ENCODE data around the gene TARBP1. TPM values are rescaled to one million over a fixed set of nuclear protein-coding genes. Genes with fewer than 3 reads are reported as not detected.
A peak's percentile ranks its signal among the peaks of the same experiment; 100 is the strongest.

The TARBP1 gene
- polyA plus RNA-seq, 2 of the 4 experiments (the other 2 are of a cell fraction) = 22.4 to 41.1 TPM

DNA sequence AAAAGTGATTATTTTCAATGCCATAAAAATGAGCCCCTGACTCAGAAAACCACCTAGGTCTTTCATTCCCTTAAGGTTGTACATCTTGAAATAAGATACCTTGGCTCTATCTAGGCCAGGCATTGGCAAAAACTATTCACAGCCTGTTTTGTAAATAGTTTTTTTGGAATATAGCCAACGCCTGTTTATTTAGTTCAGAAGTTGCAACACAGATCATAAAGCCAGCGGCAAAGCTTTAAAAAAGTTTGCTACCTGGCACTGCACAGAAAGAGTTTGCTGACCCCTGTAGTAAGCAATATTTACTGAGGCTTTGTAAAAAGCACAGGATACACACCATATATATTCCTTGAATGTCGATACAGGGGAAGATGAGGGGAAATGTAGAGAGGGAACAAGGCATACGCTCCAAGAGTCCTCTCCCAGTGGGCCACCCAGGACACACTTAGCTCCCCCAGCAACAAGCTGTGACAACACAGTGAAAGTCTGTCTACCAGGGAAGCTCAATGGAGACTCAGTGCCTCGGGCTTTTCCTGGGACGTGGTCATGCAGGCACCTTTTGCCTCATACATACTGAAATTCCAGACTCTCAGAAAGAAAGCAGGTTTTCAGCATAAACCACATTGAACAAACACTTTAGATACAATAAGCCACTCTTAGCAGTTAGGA is 20.5 kb downstream of the TARBP1 start:
- peak overlapping the region; percentile 51 for H3K4me2 ChIP-seq

DNA sequence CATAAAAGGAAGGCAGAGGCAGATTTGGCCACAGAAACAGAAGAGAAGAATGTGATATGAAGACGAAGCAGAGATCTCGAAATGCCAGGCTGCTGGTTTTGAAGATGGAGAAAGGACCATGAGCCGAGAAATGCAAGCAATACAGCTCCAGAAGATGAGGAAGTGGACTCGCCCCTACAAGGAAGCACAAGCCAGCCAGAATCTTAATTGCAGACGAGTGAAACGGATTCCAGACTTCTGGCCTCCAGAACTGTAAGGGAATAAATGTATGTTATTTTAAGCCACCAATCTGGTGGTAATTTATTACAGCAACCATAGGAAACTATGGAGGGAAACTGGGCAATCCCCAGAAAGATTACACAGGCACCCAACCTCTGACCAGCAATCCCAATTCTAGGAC is 24.1 kb downstream of the TARBP1 start:
- TF ChIP-seq MAZ (IDR thresholded peaks at IDR 0.05; ENCODE audit: borderline replicate concordance, low read depth, low read length) (no peak), NR3C1 (IDR thresholded peaks at IDR 0.05) (no peak), HOXB13 (CRISPR knock-in tag; IDR thresholded peaks at IDR 0.05; ENCODE audit: low read depth) (no peak), JUNB (IDR thresholded peaks at IDR 0.05) (no peak), NFE2L2 (conservative IDR thresholded peaks at IDR 0.05; ENCODE audit: low read length) (no peak), MAFK (IDR thresholded peaks at IDR 0.05; ENCODE audit: partially characterized antibody) (no peak), TFCP2L1 (CRISPR knock-in tag; IDR thresholded peaks at IDR 0.05) (no peak), RAD21 (conservative IDR thresholded peaks at IDR 0.05 in 1 of 2, IDR thresholded peaks at IDR 0.05 in 1 of 2) (no peak), EHF (CRISPR knock-in tag; IDR thresholded peaks at IDR 0.05) (no peak), JUN (IDR thresholded peaks at IDR 0.05) (no peak), MYC (IDR thresholded peaks at IDR 0.05; ENCODE audit: borderline replicate concordance, low read length) (no peak), RFX5 (IDR thresholded peaks at IDR 0.05) (no peak), ZC3H11A (IDR thresholded peaks at IDR 0.05) (no peak), NPAS2 (CRISPR knock-in tag; IDR thresholded peaks at IDR 0.05; ENCODE audit: borderline replicate concordance) (no peak), CBX2 (IDR thresholded peaks at IDR 0.05; ENCODE audit: borderline replicate concordance, low read depth) (no peak)
- TF ChIP-seq, protein P1, sequence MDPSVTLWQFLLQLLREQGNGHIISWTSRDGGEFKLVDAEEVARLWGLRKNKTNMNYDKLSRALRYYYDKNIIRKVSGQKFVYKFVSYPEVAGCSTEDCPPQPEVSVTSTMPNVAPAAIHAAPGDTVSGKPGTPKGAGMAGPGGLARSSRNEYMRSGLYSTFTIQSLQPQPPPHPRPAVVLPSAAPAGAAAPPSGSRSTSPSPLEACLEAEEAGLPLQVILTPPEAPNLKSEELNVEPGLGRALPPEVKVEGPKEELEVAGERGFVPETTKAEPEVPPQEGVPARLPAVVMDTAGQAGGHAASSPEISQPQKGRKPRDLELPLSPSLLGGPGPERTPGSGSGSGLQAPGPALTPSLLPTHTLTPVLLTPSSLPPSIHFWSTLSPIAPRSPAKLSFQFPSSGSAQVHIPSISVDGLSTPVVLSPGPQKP (IDR thresholded peaks at IDR 0.05; ENCODE audit: low read depth, low read length) = no peak
- TF ChIP-seq, protein P2, sequence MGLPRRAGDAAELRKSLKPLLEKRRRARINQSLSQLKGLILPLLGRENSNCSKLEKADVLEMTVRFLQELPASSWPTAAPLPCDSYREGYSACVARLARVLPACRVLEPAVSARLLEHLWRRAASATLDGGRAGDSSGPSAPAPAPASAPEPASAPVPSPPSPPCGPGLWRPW (IDR thresholded peaks at IDR 0.05) = no peak
- TF ChIP-seq, protein P3, sequence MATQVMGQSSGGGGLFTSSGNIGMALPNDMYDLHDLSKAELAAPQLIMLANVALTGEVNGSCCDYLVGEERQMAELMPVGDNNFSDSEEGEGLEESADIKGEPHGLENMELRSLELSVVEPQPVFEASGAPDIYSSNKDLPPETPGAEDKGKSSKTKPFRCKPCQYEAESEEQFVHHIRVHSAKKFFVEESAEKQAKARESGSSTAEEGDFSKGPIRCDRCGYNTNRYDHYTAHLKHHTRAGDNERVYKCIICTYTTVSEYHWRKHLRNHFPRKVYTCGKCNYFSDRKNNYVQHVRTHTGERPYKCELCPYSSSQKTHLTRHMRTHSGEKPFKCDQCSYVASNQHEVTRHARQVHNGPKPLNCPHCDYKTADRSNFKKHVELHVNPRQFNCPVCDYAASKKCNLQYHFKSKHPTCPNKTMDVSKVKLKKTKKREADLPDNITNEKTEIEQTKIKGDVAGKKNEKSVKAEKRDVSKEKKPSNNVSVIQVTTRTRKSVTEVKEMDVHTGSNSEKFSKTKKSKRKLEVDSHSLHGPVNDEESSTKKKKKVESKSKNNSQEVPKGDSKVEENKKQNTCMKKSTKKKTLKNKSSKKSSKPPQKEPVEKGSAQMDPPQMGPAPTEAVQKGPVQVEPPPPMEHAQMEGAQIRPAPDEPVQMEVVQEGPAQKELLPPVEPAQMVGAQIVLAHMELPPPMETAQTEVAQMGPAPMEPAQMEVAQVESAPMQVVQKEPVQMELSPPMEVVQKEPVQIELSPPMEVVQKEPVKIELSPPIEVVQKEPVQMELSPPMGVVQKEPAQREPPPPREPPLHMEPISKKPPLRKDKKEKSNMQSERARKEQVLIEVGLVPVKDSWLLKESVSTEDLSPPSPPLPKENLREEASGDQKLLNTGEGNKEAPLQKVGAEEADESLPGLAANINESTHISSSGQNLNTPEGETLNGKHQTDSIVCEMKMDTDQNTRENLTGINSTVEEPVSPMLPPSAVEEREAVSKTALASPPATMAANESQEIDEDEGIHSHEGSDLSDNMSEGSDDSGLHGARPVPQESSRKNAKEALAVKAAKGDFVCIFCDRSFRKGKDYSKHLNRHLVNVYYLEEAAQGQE (IDR thresholded peaks at IDR 0.05) = no peak
- TF ChIP-seq, protein P4, sequence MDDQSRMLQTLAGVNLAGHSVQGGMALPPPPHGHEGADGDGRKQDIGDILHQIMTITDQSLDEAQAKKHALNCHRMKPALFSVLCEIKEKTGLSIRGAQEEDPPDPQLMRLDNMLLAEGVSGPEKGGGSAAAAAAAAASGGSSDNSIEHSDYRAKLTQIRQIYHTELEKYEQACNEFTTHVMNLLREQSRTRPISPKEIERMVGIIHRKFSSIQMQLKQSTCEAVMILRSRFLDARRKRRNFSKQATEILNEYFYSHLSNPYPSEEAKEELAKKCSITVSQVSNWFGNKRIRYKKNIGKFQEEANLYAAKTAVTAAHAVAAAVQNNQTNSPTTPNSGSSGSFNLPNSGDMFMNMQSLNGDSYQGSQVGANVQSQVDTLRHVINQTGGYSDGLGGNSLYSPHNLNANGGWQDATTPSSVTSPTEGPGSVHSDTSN (IDR thresholded peaks at IDR 0.05) = no peak
- Histone ChIP-seq H3K4me2 (no peak overlapping the region), H3K4me1 (peaks cover 12% of the 10 kb centered on the region; the same call in 2 of the 3 replicates), H3K9me3 (no peaks in the 10 kb centered on the region), H3K27ac (no peak overlapping the region), H3K4me3 (no peak overlapping the region)
- ChIA-PET CTCF (interaction anchor here (0.6 to 2.2 kb wide), 2 partner anchors 12 to 1194 kb away, joined by 3 to 4 read pairs; no protein-coding TSS in a partner anchor), POLR2A (no interaction called here)
- 96% methylated on average over 6 of the region's 6 CpGs for WGBS (ENCODE audit: missing lambda C conversion rate)
- DNase-seq (ENCODE audit: low read depth in 1 of 2, low spot score in 1 of 2) = no peak
- FAIRE-seq = no peak
- ATAC-seq = no peak

More for the DNA sequence above, 20.5 kb downstream of the TARBP1 start:
- Histone ChIP-seq H3K9me3 (no peaks in the 10 kb centered on the region), H3K27ac (no peak overlapping the region), H3K4me1 (peaks cover 12% of the 10 kb centered on the region; the same call in 2 of the 3 replicates), H3K4me3 (no peak overlapping the region)
- no peak for FAIRE-seq
- peak; percentile 30 to 42; a peak in 2 of 6 replicates for ATAC-seq
- ChIA-PET CTCF (interaction anchor here (1.6 to 1.9 kb wide), 3 partner anchors 9 to 29 kb away, joined by 5 to 6 read pairs (median 5); no protein-coding TSS in a partner anchor), POLR2A (interaction anchor here (0.5 to 1.8 kb wide), 2 partner anchors 20 to 1614 kb away, joined by 4 to 5 read pairs; no protein-coding TSS in a partner anchor)
- peak; percentile 30 to 75; a peak in 3 of 4 replicates for TF ChIP-seq CEBPB (IDR thresholded peaks at IDR 0.05)
- TF ChIP-seq EHMT2 (IDR thresholded peaks at IDR 0.05; ENCODE audit: low read depth) = no peak
- 44% methylated on average over 6 of the region's 6 CpGs for WGBS (ENCODE audit: missing lambda C conversion rate)
- peak in 1 of 2 experiments; percentile 22 for DNase-seq (ENCODE audit: low read depth in 1 of 2, low spot score in 1 of 2)
